ENCODE data around the gene PARD3.

DNA sequence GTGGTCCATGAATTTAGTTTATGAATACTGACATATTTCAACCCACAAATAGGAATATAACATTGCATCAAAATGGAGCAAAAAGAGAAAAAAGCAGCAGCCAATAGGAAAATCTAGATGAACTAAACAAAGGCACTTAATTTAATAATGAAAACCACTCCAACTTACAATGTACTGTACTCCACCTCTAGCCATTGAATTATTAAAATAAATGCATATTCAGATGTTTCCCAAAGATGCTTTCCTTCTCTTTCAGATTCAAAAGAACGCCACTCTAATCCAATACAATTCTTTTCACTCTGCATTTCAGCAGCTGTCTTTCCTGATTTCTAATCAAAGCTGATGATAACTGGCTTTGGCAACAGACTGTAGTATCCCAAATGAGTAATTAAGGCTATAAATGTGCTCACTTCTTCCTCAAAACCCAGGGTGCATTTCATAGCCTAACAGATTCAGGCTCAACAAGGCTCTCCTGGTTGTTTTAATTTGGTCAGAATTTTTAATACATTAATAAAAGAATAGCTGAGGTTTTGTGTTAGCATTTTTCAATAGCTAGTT lies 577.1 kb downstream of the PARD3 start:
- no peak for TF ChIP-seq POLR2A (IDR thresholded peaks at IDR 0.05)
- TF ChIP-seq, protein P1, sequence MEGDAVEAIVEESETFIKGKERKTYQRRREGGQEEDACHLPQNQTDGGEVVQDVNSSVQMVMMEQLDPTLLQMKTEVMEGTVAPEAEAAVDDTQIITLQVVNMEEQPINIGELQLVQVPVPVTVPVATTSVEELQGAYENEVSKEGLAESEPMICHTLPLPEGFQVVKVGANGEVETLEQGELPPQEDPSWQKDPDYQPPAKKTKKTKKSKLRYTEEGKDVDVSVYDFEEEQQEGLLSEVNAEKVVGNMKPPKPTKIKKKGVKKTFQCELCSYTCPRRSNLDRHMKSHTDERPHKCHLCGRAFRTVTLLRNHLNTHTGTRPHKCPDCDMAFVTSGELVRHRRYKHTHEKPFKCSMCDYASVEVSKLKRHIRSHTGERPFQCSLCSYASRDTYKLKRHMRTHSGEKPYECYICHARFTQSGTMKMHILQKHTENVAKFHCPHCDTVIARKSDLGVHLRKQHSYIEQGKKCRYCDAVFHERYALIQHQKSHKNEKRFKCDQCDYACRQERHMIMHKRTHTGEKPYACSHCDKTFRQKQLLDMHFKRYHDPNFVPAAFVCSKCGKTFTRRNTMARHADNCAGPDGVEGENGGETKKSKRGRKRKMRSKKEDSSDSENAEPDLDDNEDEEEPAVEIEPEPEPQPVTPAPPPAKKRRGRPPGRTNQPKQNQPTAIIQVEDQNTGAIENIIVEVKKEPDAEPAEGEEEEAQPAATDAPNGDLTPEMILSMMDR (IDR thresholded peaks at IDR 0.05): no peak
